ENCODE measurements around the gene TFIP11. TPM values are rescaled to one million over a fixed set of nuclear protein-coding genes. Genes with fewer than 3 reads are reported as not detected.

TFIP11 gene
- total and polyA plus RNA-seq, 2 of the 13 experiments (the other 11 are each of a cell fraction or from before 2014, with no cell fraction given), result 15.4 to 22.8 TPM

DNA sequence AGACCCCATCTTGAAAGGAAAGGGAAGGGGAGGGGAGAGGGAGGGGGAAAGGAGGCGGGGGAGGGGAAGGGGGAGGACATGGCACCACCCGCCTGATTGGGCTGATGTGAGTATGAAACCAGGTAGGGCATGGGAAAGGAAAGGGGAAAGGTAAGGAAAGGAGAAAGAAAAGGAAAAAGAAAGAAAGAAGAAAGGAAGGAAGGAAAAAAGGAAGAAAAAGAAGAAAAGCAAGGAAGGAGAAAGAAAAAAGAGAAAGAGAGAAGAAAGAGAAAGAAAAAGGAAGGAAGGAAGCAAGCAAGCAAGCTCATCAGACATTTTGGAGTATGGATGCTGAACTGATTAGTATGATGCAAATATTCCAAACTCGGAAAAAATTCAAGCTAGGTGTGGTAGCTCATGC, 36.0 kb upstream of the TFIP11 start (continued):
- TF ChIP-seq ZNF609 (CRISPR knock-in tag; IDR thresholded peaks at IDR 0.05; ENCODE audit: borderline replicate concordance), result no peak
- TF ChIP-seq SAFB2 (CRISPR knock-in tag; IDR thresholded peaks at IDR 0.05; ENCODE audit: borderline replicate concordance, low read depth), result no peak
- no peak for TF ChIP-seq ZNF230 (CRISPR knock-in tag; IDR thresholded peaks at IDR 0.05)
- no peak for TF ChIP-seq ZNF790 (CRISPR knock-in tag; IDR thresholded peaks at IDR 0.05; ENCODE audit: borderline replicate concordance)

DNA sequence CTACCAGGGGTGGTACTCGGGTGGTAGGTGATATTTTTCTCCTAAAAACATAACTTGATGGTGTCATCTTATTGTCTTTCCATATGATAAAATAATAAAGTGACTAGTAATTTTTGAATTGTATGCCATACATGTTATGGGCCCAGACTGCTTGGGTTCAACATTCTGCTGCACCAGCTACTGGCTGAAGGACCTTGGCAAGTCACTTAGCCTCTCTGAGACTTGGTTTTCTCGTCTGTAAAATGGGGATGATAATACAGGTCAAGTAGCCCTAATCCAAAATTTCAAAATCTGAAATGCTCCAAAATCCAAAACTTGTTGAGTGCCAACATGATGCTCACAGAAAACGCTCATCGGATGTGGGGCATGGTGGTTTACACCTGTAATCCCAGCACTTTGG, 35.6 kb upstream of the TFIP11 start:
- BruUV-seq (replicated peaks), result no TSS peak

More for the DNA sequence above, 35.6 kb upstream of the TFIP11 start:
- POLR2A ChIA-PET, result no interaction called here
- Histone ChIP-seq H3K79me2 (ENCODE audit: insufficient read depth, low read length) (no peaks in the 10 kb centered on the region), H3K36me3 (replicated peaks in 1 of 2; ENCODE audit: control insufficient read depth in 1 of 2, insufficient read depth in 2 of 2, low read length in 2 of 2) (no peaks in the 10 kb centered on the region), H3K27me3 (ENCODE audit: control insufficient read depth in 1 of 2, insufficient read depth in 2 of 2, low read length in 2 of 2) (no peaks in the 10 kb centered on the region), H3K4me2 (ENCODE audit: low read depth, low read length) (no peak overlapping the region), H3K4me1 (ENCODE audit: insufficient read depth, low read length) (peaks cover 22% of the 10 kb centered on the region), H4K20me1 (ENCODE audit: insufficient read depth, low read length) (no peaks in the 10 kb centered on the region), H3K4me3 (replicated peaks in 1 of 3; ENCODE audit: insufficient read depth in 1 of 3, low read depth in 2 of 3, low read length in 3 of 3) (no peak overlapping the region), H3K9ac (ENCODE audit: insufficient read depth, low read depth, low read length) (no peak overlapping the region), H3K9me3 (ENCODE audit: low read length) (no peaks in the 10 kb centered on the region), H3K27ac (ENCODE audit: extremely low read length, insufficient read depth, low read length) (no peak overlapping the region), H2AFZ (ENCODE audit: low read length) (no peak overlapping the region)
- CTCF ChIA-PET (ENCODE audit: low intra/inter-chr PET ratio, low total read pairs), result no interaction called here
- no peak for FAIRE-seq
- ATAC-seq, result no peak
- DNase-seq (ENCODE audit: low spot score), result no peak
- in situ Hi-C loops (cut with HindIII; ENCODE audit: extremely low pct_ligation_motif_present, low pct_unique_long_range_greater_than_20kb) (no loop called here), intact Hi-C loops (cut with micrococcal nuclease; ENCODE audit: unreplicated experiment) (no loop called here)
- no peak for TF ChIP-seq ZBTB34 (CRISPR knock-in tag; IDR thresholded peaks at IDR 0.05)
- TF ChIP-seq, protein P1, sequence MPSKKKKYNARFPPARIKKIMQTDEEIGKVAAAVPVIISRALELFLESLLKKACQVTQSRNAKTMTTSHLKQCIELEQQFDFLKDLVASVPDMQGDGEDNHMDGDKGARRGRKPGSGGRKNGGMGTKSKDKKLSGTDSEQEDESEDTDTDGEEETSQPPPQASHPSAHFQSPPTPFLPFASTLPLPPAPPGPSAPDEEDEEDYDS (CRISPR knock-in tag; IDR thresholded peaks at IDR 0.05), result no peak
- no peak for TF ChIP-seq ZMAT5 (CRISPR knock-in tag; IDR thresholded peaks at IDR 0.05; ENCODE audit: borderline replicate concordance, low read depth)
- TF ChIP-seq ZNF264 (CRISPR knock-in tag; IDR thresholded peaks at IDR 0.05), result no peak
- TF ChIP-seq, protein P2, sequence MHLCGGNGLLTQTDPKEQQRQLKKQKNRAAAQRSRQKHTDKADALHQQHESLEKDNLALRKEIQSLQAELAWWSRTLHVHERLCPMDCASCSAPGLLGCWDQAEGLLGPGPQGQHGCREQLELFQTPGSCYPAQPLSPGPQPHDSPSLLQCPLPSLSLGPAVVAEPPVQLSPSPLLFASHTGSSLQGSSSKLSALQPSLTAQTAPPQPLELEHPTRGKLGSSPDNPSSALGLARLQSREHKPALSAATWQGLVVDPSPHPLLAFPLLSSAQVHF (CRISPR knock-in tag; IDR thresholded peaks at IDR 0.05), result no peak
- no peak for TF ChIP-seq RBM22 (optimal IDR thresholded peaks at IDR 0.05; ENCODE audit: low read length)
- no peak for TF ChIP-seq KLF11 (CRISPR knock-in tag; IDR thresholded peaks at IDR 0.05)
- TF ChIP-seq ZIK1 (CRISPR knock-in tag; IDR thresholded peaks at IDR 0.05; ENCODE audit: borderline replicate concordance, low read depth), result no peak
- WGBS (ENCODE audit: low lambda C conversion rate), result 91% methylated on average over 4 of the region's 4 CpGs

Data from HepG2 (cell line).